ENCODE measurements around the gene GNA15.

Gene GNA15

GRCh38 chr19:3204646-3205275 lies 68.9 kb downstream of the GNA15 start:
- no peak overlapping the region for H3K27ac ChIP-seq (ENCODE audit: low read depth, low read length)

GRCh38 chr19:3206216-3206953 lies 70.6 kb downstream of the GNA15 start:
- Histone ChIP-seq H3K27ac (ENCODE audit: low read depth, low read length) (no peak overlapping the region), H3K9me3 (ENCODE audit: low read length) (no peaks in the 10 kb centered on the region), H3K27me3 (ENCODE audit: control insufficient read depth in 1 of 2, insufficient read depth in 2 of 2, low read length in 2 of 2) (no peaks in the 10 kb centered on the region), H3K36me3 (ENCODE audit: insufficient read depth, low read length) (peaks cover 9% of the 10 kb centered on the region), H3K9ac (ENCODE audit: low read length) (no peak overlapping the region), H3K4me1 (ENCODE audit: insufficient read depth, low read length) (no peaks in the 10 kb centered on the region), H3K4me3 (ENCODE audit: low read depth in 1 of 2, low read length in 2 of 2) (no peak overlapping the region)

More at GRCh38 chr19:3204646-3205275, 68.9 kb downstream of the GNA15 start:
- Histone ChIP-seq H3K4me1 (ENCODE audit: insufficient read depth, low read length) (no peaks in the 10 kb centered on the region), H3K27me3 (ENCODE audit: control insufficient read depth in 1 of 2, insufficient read depth in 2 of 2, low read length in 2 of 2) (no peaks in the 10 kb centered on the region), H3K4me3 (ENCODE audit: low read depth in 1 of 2, low read length in 2 of 2) (no peak overlapping the region), H3K9ac (ENCODE audit: low read length) (no peak overlapping the region), H3K36me3 (ENCODE audit: insufficient read depth, low read length) (peaks cover 9% of the 10 kb centered on the region), H3K9me3 (ENCODE audit: low read length) (no peaks in the 10 kb centered on the region)

GRCh38 chr19:3207461-3208242 lies 71.8 kb downstream of the GNA15 start:
- H3K4me3 ChIP-seq (ENCODE audit: low read depth in 1 of 2, low read length in 2 of 2): no peak overlapping the region
- no peak overlapping the region for H3K9ac ChIP-seq (ENCODE audit: low read length)
- H3K27ac ChIP-seq (ENCODE audit: low read depth, low read length): no peak overlapping the region
- no peaks in the 10 kb centered on the region for H3K4me1 ChIP-seq (ENCODE audit: insufficient read depth, low read length)
- H3K36me3 ChIP-seq (ENCODE audit: insufficient read depth, low read length): peaks cover 9% of the 10 kb centered on the region
- no peaks in the 10 kb centered on the region for H3K9me3 ChIP-seq (ENCODE audit: low read length)
- H3K27me3 ChIP-seq (ENCODE audit: control insufficient read depth in 1 of 2, insufficient read depth in 2 of 2, low read length in 2 of 2): no peaks in the 10 kb centered on the region

DNA sequence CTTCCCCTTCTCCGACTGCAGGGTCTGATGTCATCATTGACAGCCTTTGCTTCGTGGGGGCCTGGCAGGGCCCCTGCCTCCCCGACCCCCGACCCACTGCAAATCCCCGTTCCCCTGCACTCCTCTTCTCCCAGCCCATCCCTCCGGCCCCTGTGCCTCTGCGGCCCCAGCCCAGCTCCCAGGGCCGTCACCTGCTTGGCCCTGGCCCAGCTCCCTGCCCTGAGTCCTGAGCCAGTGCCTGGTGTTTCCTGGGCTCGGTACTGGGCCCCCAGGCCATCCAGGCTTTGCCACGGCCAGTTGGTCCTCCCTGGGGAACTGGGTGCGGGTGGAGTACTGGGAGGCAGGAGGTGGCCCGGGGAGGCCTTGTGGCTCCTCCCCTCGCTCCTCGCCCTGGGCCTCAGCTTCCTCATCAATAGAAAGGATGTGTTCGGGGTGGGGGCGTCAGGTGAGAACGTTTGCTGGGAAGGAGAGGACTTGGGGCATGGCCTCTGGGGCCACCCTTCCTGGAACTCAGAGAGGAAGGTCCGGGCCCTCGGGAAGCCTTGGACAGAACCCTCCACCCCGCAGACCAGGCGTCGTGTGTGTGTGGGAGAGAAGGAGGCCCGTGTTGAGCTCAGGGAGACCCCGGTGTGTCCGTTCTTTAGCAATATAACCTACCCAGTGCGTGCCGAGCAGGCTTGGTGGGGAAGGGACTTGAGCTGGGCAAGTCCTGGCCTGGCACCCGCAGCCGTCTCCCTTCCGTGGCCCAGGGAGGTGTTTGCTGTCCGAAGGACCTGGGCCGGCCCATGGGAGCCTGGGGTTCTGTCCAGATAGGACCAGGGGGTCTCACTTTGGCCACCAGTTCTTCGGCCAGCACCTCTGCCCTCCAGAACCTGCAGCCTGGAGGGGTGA lies 72.7 kb downstream of the GNA15 start:
- H3K27ac ChIP-seq (ENCODE audit: low read depth, low read length): no peak overlapping the region
- peaks cover 9% of the 10 kb centered on the region for H3K36me3 ChIP-seq (ENCODE audit: insufficient read depth, low read length)
- H3K9ac ChIP-seq (ENCODE audit: low read length): no peak overlapping the region
- H3K4me1 ChIP-seq (ENCODE audit: insufficient read depth, low read length): no peaks in the 10 kb centered on the region
- no peaks in the 10 kb centered on the region for H3K9me3 ChIP-seq (ENCODE audit: low read length)
- H3K4me3 ChIP-seq (ENCODE audit: low read depth in 1 of 2, low read length in 2 of 2): no peak overlapping the region
- no peaks in the 10 kb centered on the region for H3K27me3 ChIP-seq (ENCODE audit: control insufficient read depth in 1 of 2, insufficient read depth in 2 of 2, low read length in 2 of 2)

DNA sequence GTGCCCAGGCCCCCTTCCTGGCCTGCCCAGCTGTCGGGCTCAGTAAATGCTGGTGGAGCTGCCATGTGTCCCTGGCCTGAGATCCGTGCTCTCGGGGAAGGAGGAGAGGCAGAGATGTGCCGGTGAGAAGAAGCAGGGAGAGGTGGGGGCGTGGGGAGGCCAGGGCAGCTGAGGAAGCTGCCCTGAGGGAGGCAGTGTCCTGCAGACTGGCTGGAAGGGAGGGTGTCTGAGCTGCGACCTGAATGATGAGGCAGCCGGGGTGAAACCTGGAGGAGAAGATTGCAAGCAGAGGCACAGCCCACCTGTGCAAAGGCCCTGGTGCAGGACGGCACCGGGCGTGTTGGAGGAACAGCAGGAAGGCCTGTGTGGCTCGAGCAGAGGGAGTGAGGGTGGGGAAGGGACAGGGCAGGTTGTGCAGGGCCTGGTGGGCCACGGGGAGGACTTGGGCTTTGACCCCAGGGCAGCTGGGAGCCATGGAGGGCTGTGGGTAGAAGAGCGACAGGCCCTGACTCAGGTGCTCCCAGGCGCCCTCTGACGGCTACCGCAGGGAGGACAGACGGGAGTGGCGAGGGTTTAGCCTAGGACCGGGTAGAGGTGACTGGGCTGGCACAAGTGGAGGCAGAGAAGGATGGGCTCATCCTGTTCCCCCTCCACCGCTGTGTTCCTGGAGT lies 74.6 kb downstream of the GNA15 start:
- Histone ChIP-seq H3K9me3 (ENCODE audit: low read length) (no peaks in the 10 kb centered on the region), H3K4me3 (ENCODE audit: low read depth in 1 of 2, low read length in 2 of 2) (no peak overlapping the region), H3K4me1 (ENCODE audit: insufficient read depth, low read length) (no peaks in the 10 kb centered on the region), H3K36me3 (ENCODE audit: insufficient read depth, low read length) (peaks cover 9% of the 10 kb centered on the region), H3K27ac (ENCODE audit: low read depth, low read length) (no peak overlapping the region), H3K27me3 (ENCODE audit: control insufficient read depth in 1 of 2, insufficient read depth in 2 of 2, low read length in 2 of 2) (no peaks in the 10 kb centered on the region), H3K9ac (ENCODE audit: low read length) (no peak overlapping the region)

DNA sequence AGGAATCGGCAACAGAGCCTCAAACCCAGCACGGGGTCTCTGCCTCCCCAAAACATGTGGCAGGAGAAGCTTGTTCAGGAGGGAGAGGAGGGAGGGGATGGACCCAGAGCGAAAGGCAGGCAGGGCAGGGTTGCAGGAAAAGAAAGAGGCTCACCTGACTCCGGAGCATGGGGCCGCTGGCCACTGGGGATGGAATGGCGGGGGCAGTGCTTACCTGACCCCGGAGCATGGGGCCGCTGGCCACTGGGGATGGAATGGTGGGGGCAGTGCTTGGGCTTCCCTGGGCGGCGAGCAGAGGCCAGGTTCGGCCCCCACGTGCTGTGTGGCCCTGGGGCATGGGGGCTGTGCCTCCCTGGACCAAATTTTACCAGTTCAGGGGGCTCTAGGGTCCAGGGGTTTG lies 75.4 kb downstream of the GNA15 start:
- Histone ChIP-seq H3K9me3 (ENCODE audit: low read length) (no peaks in the 10 kb centered on the region), H3K27ac (ENCODE audit: low read depth, low read length) (no peak overlapping the region), H3K9ac (ENCODE audit: low read length) (no peak overlapping the region), H3K4me1 (ENCODE audit: insufficient read depth, low read length) (no peaks in the 10 kb centered on the region), H3K36me3 (ENCODE audit: insufficient read depth, low read length) (peaks cover 9% of the 10 kb centered on the region), H3K4me3 (ENCODE audit: low read depth in 1 of 2, low read length in 2 of 2) (no peak overlapping the region), H3K27me3 (ENCODE audit: control insufficient read depth in 1 of 2, insufficient read depth in 2 of 2, low read length in 2 of 2) (no peaks in the 10 kb centered on the region)

GRCh38 chr19:3213159-3213558 lies 77.3 kb downstream of the GNA15 start:
- Histone ChIP-seq H3K4me1 (ENCODE audit: insufficient read depth, low read length) (no peaks in the 10 kb centered on the region), H3K9ac (ENCODE audit: low read length) (no peak overlapping the region), H3K27me3 (ENCODE audit: control insufficient read depth in 1 of 2, insufficient read depth in 2 of 2, low read length in 2 of 2) (no peaks in the 10 kb centered on the region), H3K27ac (ENCODE audit: low read depth, low read length) (no peak overlapping the region), H3K9me3 (ENCODE audit: low read length) (no peaks in the 10 kb centered on the region), H3K4me3 (ENCODE audit: low read depth in 1 of 2, low read length in 2 of 2) (no peak overlapping the region), H3K36me3 (ENCODE audit: insufficient read depth, low read length) (no peaks in the 10 kb centered on the region)
